Body of pancreas (tissue), 4 donors: ENCODE data around the gene LGALS4. TPM values are rescaled to one million over a fixed set of nuclear protein-coding genes. Genes with fewer than 3 reads are reported as not detected.
"Not testable (repeated sequence)": the region's sequence is repeated elsewhere in the genome, so short reads cannot be mapped to it uniquely, and the experiment has no call there.

ENCODE experiments used
- ATAC-seq: fragments of 150-250 bp; one replicate; pipeline ENCODE4 v1.9.1; 2016
- DNase-seq, 4 donors: peaks; one replicate each; pipeline ENCODE4 v3.0.0-alpha.2; 2019
- H3K27ac ChIP-seq, 4 donors: fragments of 200-600 bp; sonication (generic); 1 replicate in 3 of 4; 2 replicates in 1 of 4; pipeline versions ENCODE4 v1.5.1 to v1.6.1; 2016 to 2019; ENCODE audit warnings: mild to moderate bottlenecking in 1 of 4, mixed read lengths in 1 of 4, moderate library complexity in 1 of 4
- H3K27me3 ChIP-seq, 2 donors: fragments of 200-600 bp; sonication (generic); one replicate each; pipeline ENCODE4 v1.6.0; 2016; ENCODE audit warnings: mild to moderate bottlenecking in 1 of 2
- H3K36me3 ChIP-seq, 2 donors: fragments of 200-600 bp; sonication (generic); replicated peaks in 1 of 2; 2 replicates each; pipeline ENCODE4 v1.5.1; 2016; ENCODE audit warnings: low read depth in 2 of 2; ENCODE audit not compliant: insufficient read depth in 1 of 2
- H3K4me1 ChIP-seq: fragments of 200-600 bp; sonication (generic); one replicate; pipeline ENCODE4 v1.6.0; 2016
- H3K4me3 ChIP-seq, 2 donors: fragments of 200-600 bp; sonication (generic); 1 replicate in 1 of 2; 2 replicates in 1 of 2; pipeline ENCODE4 v1.5.1; 2016 to 2019
- H3K9me3 ChIP-seq, 3 donors: fragments of 200-600 bp; sonication (generic); 1 replicate in 2 of 3; 2 replicates in 1 of 3; pipeline ENCODE4 v1.5.1; 2016
- POLR2A ChIP-seq, 3 donors: fragments of 450-650 bp; IDR thresholded peaks; one replicate each; pipeline ENCODE4 v1.6.1; 2016; ENCODE audit warnings: antibody characterized with exemption in 3 of 3, mild to moderate bottlenecking in 2 of 3
- WGBS, 2 donors: methylation state at CpG; one replicate each; pipeline ENCODE4 v1.1.5; 2017; 5-methylcytosine and 5-hydroxymethylcytosine counted together
- intact Hi-C: fragments of 100-400 bp; cut with DNase I; formaldehyde crosslinking; loops from one replicate; pipeline ENCODE4 v1.15.1; 2023
- total RNA-seq, 2 donors: library from RNA; depleted of rRNA; stranded (reverse); fragments of >200 nt; gene quantifications; one replicate each; pipeline ENCODE4 v1.1.0, GENCODE V29; 2016
- TF ChIP-seq, protein P1 (sequence below), 7 experiments: fragments of 450-650 bp in 4 of 7; fragments of 200-600 bp in 3 of 7; sonication (generic) in 3 of 7; IDR thresholded peaks; one replicate each; pipeline ENCODE4 v1.5.1; 2016 to 2019; ENCODE audit warnings: antibody characterized with exemption in 7 of 7

The LGALS4 gene
- total RNA-seq, 2 donors from 2014 or later = 54.1 to 153 TPM

DNA sequence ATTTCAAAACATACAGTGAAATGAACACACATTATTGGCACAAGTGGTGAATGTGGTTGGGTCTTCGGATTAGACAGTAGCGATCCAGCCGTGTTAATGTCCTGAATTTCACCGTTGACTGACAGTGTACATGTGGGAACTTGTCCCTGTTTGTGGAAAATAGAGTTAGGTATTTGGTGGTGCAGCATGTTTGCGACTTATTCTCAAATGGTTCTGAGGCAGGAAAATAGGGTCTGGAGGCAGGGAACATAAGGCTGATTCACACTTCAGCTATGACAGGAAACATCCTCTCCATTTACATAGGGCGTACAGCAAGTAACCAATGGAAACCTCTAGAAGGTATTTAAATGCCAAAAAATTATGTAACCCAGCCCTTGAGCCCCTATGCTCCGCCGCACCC, 19.6 kb downstream of the LGALS4 start:
- H3K4me3 ChIP-seq = no peak overlapping the region
- H3K27me3 ChIP-seq = no peaks in the 10 kb centered on the region
- no peak overlapping the region for H3K27ac ChIP-seq
- DNase-seq (no peak), ATAC-seq (no peak)
- no peaks in the 10 kb centered on the region for H3K4me1 ChIP-seq
- no peaks in the 10 kb centered on the region for H3K9me3 ChIP-seq
- TF ChIP-seq POLR2A (IDR thresholded peaks at IDR 0.05) = no peak
- TF ChIP-seq, protein P1, sequence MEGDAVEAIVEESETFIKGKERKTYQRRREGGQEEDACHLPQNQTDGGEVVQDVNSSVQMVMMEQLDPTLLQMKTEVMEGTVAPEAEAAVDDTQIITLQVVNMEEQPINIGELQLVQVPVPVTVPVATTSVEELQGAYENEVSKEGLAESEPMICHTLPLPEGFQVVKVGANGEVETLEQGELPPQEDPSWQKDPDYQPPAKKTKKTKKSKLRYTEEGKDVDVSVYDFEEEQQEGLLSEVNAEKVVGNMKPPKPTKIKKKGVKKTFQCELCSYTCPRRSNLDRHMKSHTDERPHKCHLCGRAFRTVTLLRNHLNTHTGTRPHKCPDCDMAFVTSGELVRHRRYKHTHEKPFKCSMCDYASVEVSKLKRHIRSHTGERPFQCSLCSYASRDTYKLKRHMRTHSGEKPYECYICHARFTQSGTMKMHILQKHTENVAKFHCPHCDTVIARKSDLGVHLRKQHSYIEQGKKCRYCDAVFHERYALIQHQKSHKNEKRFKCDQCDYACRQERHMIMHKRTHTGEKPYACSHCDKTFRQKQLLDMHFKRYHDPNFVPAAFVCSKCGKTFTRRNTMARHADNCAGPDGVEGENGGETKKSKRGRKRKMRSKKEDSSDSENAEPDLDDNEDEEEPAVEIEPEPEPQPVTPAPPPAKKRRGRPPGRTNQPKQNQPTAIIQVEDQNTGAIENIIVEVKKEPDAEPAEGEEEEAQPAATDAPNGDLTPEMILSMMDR (IDR thresholded peaks at IDR 0.05) = no peak
- intact Hi-C loops = no loop called here
- H3K36me3 ChIP-seq = no peaks in the 10 kb centered on the region
- WGBS, 2 donors = 77 to 78% methylated on average over 8 of the region's 8 CpGs

DNA sequence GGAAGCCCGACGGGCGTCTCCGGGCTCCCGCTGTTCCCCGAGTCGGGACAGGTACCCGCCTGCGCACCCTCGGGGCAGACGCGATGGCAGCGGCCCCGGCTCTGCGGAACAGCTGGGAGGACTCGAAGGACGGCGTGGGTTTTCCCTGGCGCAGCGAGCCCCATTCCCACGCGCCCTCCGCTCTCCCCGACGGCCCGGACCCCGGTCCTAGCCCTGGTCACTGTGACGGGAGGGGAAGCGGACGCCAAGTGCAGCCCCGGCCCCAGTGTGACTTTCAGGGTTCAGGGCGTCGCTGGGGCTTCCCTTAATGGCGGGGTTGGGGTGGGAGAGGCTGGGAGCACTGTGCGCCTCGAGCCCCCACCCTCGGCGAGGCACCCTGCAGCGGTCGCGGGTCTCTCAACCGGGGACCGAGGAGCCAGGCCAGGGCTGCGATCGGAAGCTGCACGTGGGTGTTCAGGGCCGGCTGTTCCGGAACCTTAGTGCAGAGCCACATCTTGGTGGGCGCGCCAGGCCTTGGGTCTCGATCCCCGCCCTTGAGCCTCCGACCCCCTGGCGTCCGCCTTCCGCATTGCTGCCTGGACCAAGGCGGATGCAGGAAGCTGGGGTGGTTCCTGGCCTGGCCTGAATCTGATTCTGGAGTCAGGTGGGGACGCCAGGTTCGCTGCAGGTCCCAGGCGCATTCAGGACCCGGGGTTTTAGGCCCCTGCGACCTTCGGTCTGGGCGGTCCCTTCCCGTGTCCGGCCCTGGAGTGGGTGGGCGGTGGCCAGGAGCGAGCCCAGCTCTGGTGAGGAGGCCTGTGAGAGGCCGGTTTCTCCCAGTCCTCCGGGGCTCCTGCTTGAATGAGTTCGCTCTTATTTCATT, 20.3 kb downstream of the LGALS4 start:
- ATAC-seq (peak; percentile 8), DNase-seq (peak in 1 of 4 donors; percentile 15)
- no peaks in the 10 kb centered on the region for H3K27me3 ChIP-seq
- 33 to 73% methylated on average over 6 to 51 of the region's 71 CpGs for WGBS, 2 donors
- no peak overlapping the region for H3K27ac ChIP-seq
- intact Hi-C loops = no loop called here
- no peak overlapping the region for H3K4me3 ChIP-seq
- no peaks in the 10 kb centered on the region for H3K4me1 ChIP-seq
- H3K9me3 ChIP-seq = no peaks in the 10 kb centered on the region
- TF ChIP-seq POLR2A (IDR thresholded peaks at IDR 0.05) = no peak
- TF ChIP-seq, protein P1 (IDR thresholded peaks at IDR 0.05) = peak in 1 of 7 experiments; percentile 2
- H3K36me3 ChIP-seq = no peaks in the 10 kb centered on the region

DNA sequence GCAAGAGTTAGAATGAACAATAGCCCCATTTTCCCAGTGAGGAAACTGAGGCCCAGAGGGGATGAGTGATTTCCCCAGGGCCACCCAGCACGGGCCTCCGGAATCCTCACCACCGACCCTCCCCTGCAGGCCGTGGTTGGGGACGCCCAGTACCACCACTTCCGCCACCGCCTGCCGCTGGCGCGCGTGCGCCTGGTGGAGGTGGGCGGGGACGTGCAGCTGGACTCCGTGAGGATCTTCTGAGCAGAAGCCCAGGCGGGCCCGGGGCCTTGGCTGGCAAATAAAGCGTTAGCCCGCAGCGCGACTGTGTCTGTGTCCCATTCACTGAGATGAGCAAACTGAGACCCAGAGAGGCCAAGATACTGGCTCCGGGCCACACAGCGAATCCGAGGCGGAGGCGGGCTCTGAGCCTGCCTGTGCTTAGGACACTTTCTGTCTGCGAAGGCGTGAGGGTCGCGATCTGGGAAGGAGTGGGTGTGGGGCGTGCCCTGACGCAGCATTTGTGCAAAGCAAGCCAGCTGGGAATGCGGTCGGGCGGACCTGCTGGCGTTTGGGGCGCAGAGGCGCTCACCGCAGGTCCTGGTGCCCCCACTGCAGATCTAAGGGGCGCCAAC, 21.2 kb downstream of the LGALS4 start:
- WGBS, 2 donors = no CpG with 5 or more reads among the region's 40 CpGs

DNA sequence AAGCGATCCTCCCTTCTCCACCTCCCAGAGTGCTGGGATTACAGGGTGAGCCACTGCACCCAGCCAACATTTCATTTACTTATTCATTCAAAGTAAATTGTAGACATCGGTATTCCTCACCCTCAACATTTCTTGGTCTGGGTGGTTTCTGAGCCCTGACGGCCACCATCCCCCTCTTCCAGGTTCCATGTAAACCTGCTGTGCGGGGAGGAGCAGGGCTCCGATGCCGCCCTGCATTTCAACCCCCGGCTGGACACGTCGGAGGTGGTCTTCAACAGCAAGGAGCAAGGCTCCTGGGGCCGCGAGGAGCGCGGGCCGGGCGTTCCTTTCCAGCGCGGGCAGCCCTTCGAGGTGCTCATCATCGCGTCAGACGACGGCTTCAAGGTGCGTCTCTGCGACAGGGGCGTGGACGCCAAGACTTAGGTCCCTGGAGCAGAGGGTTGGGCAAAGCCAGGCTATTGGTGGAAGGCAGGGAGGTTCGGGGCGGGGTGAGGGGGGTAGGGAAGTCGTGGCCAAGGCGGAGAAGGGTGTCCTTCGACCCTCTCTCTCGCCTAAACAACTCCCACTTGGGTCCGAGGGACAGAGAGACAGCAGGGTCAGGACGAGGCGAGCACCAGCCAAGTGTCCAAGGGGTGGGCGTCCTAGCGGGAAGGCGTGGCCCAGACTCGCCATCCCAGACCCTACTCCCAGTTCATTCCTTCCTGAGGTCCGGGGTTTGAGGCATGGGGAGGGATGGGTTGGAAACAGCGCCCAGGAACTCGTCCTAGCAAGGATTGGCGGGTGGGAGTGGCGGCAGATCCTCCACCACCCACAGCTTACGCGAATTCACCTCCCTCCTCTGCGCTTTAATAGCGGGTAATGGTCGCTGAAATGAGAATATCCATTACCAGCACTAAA, 22.0 kb downstream of the LGALS4 start:
- H3K36me3 ChIP-seq, DNase-seq, intact Hi-C loops, H3K4me1 ChIP-seq, H3K27me3 ChIP-seq, H3K4me3 ChIP-seq, H3K9me3 ChIP-seq, ATAC-seq: not testable (repeated sequence)
- 74 to 84% methylated on average over 8 to 12 of the region's 49 CpGs for WGBS, 2 donors
- H3K27ac ChIP-seq = peak overlapping the region in 1 of 4 donors; percentile 30

More for the DNA sequence above, 21.2 kb downstream of the LGALS4 start:
- H3K27me3 ChIP-seq, H3K4me3 ChIP-seq, H3K9me3 ChIP-seq, H3K4me1 ChIP-seq, H3K36me3 ChIP-seq, intact Hi-C loops, DNase-seq: not testable (repeated sequence)
- H3K27ac ChIP-seq = peak overlapping the region in 1 of 4 donors; percentile 30
- ATAC-seq = peak; percentile 90

DNA sequence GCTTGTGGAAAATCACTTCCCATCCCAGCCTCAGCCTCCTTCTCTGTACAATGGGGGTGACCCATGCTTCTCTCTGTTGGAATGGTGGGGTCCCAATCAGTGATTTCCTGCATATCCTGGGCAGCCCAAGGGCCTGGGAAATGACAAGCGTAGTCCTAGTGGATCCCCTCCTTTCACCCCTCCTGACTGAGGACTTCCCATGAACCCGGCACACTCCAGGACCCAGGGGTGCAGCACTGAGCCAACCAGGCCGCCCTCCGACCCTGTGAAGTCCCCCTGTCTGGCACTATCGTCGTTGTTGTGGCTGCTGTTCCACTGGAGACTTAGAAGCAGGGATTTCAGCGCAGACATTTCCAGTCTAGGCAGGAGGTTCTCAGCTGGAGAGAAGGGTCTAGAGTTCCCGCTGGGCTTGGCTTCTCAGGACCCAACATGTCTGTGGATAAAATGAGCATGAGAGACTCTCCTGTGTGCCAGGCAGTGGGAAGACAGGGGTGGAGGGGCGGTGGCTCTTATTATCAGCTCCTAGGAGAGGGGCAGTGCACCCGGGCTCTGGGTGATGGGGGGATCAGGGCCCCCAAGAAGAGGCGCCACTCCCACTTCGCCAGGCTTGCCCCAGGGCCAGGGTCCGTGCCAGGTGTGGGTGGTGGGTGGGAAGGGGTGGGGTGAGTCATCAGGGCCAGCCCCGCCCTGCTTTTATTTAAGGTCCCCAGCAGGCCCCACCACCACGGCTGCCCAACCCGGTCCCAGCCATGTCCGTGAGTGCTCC, 24.1 kb downstream of the LGALS4 start, which contains the start of gene LGALS7B:
Gene LGALS7B (plus strand): TSS at position 723 of the 766 bp plus-strand sequence. CDS start 27 bp downstream, at position 750.
- peaks cover 7% of the 10 kb centered on the region for H3K4me1 ChIP-seq
- intact Hi-C loops = no loop called here
- 75 to 81% methylated on average over 7 to 10 of the region's 17 CpGs for WGBS, 2 donors
- H3K27ac ChIP-seq = no peak within 1 kb of the TSS
- no peaks in the 10 kb centered on the region for H3K27me3 ChIP-seq
- ATAC-seq = no peak
- no peak within 1 kb of the TSS for H3K4me3 ChIP-seq
- no peak for TF ChIP-seq POLR2A (IDR thresholded peaks at IDR 0.05)
- TF ChIP-seq, protein P1 (IDR thresholded peaks at IDR 0.05) = no peak
- DNase-seq = no peak
- no peaks in the 10 kb centered on the region for H3K36me3 ChIP-seq
- H3K9me3 ChIP-seq = no peaks in the 10 kb centered on the region
